Peyer's patch (tissue), 4 donors: ENCODE measurements around the gene FOXS1.

Experiments used
- CTCF ChIP-seq, 6 experiments: fragments of 450-650 bp in 4 of 6; fragments of 200-600 bp in 2 of 6; sonication (generic) in 1 of 6; IDR thresholded peaks; one replicate each; pipeline ENCODE4 v1.5.1; 2017 to 2019; ENCODE audit warnings: antibody characterized with exemption in 6 of 6, mild to moderate bottlenecking in 3 of 6, moderate library complexity in 1 of 6
- POLR2A ChIP-seq, 2 donors: fragments of 450-650 bp; IDR thresholded peaks; one replicate each; pipeline ENCODE4 v1.5.1; 2017; ENCODE audit warnings: antibody characterized with exemption in 2 of 2, mild to moderate bottlenecking in 2 of 2, moderate library complexity in 2 of 2

- TF ChIP-seq CTCF (IDR thresholded peaks at IDR 0.05): no peak
- no peak for TF ChIP-seq POLR2A (IDR thresholded peaks at IDR 0.05)
These were observed 24.2 kb upstream of the FOXS1 start for GRCh38 chr20:31869673-31869941.
